Endothelial cell of umbilical vein (primary cell): Measurements from ENCODE around the gene TRMT2A. TPM values are rescaled to one million over a fixed set of nuclear protein-coding genes. Genes with fewer than 3 reads are reported as not detected.

Experiments used
- BruUV-seq: library from RNA; stranded (reverse); fragments of 400-500 nt; replicated peaks from 2 replicates; lab custom pipeline; 2021; lab: Mats Ljungman, UMichigan
- CTCF ChIA-PET: fragments of 300-600, 350-600 bp; sonication (Branson Sonifier 250); formaldehyde crosslinking; loops from one replicate; lab custom pipeline; 2021; ENCODE audit warnings: antibody characterized with exemption, inconsistent platforms; lab: Charles Lee
- POLR2A ChIA-PET: fragments of 300-600, 350-600 bp; sonication (Branson Sonifier 250); formaldehyde crosslinking; loops from one replicate; lab custom pipeline; 2021; ENCODE audit warnings: antibody characterized with exemption, inconsistent platforms; lab: Charles Lee
- DNase-seq: peaks from one replicate; pipeline ENCODE4 v3.0.0-alpha.2; 2011; ENCODE audit warnings: low read depth, low spot score
- FAIRE-seq: peaks from 2 replicates; lab custom pipeline; 2011; peaks lifted over from hg19 to GRCh38; lab: Jason Lieb, UNC
- H2AFZ ChIP-seq: 2 replicates; pipeline ENCODE4 v1.6.0; 2012; ENCODE audit warnings: low read depth, low read length, control low read depth, inconsistent platforms
- H3K27ac ChIP-seq: 2 replicates; pipeline ENCODE4 v1.5.1; 2011; ENCODE audit warnings: low read depth, mild to moderate bottlenecking, control low read depth, low read length, moderate library complexity; ENCODE audit not compliant: insufficient read depth
- H3K27me3 ChIP-seq, 2 experiments: 2 replicates each; pipeline versions ENCODE4 v1.6.0 to v1.6.1; 2011; ENCODE audit warnings: low read length in 2 of 2, mixed read lengths in 1 of 2; ENCODE audit not compliant: control insufficient read depth in 2 of 2, insufficient read depth in 2 of 2
- H3K36me3 ChIP-seq, 2 experiments: 2 replicates in 1 of 2; 3 replicates in 1 of 2; pipeline ENCODE4 v1.5.1; 2011; ENCODE audit warnings: low read length in 2 of 2, mild to moderate bottlenecking in 1 of 2, moderate library complexity in 1 of 2; ENCODE audit not compliant: control insufficient read depth in 2 of 2, insufficient read depth in 2 of 2; ENCODE audit errors: extremely low read depth in 1 of 2
- H3K4me1 ChIP-seq: 3 replicates; pipeline ENCODE4 v1.5.1; 2011; ENCODE audit warnings: mild to moderate bottlenecking, low read length; ENCODE audit not compliant: control insufficient read depth, insufficient read depth; ENCODE audit errors: extremely low read depth
- H3K4me2 ChIP-seq: 2 replicates; pipeline ENCODE4 v1.6.1; 2011; ENCODE audit warnings: low read length, control low read depth, mixed read lengths; ENCODE audit not compliant: insufficient read depth
- H3K4me3 ChIP-seq, 3 experiments: fragments of 200-600 bp in 1 of 3; sonication (generic), shearing (Covaris generic) in 1 of 3; replicated peaks in 1 of 3; 2 replicates each; pipeline ENCODE4 v1.5.1; 2011 to 2016; ENCODE audit warnings: control low read depth in 3 of 3, low read length in 3 of 3, mild to moderate bottlenecking in 2 of 3, inconsistent platforms in 1 of 3, low read depth in 1 of 3, moderate library complexity in 1 of 3; ENCODE audit not compliant: insufficient read depth in 1 of 3
- H3K79me2 ChIP-seq: 2 replicates; pipeline ENCODE4 v1.6.0; 2012; ENCODE audit warnings: low read length, inconsistent platforms; ENCODE audit not compliant: control insufficient read depth, insufficient read depth
- H3K9ac ChIP-seq: replicated peaks from 2 replicates; pipeline ENCODE3; 2011; ENCODE audit warnings: low read length, control low read depth; ENCODE audit not compliant: insufficient read depth; ENCODE audit errors: extremely low read depth
- H3K9me1 ChIP-seq: replicated peaks from 3 replicates; pipeline ENCODE4 v1.6.0; 2011; ENCODE audit warnings: mild to moderate bottlenecking, low read length; ENCODE audit not compliant: control insufficient read depth, insufficient read depth; ENCODE audit errors: extremely low read depth
- H3K9me3 ChIP-seq: replicated peaks from 2 replicates; pipeline ENCODE4 v1.5.1; 2012; ENCODE audit warnings: low read length, inconsistent platforms; ENCODE audit not compliant: control insufficient read depth, insufficient read depth
- H4K20me1 ChIP-seq: replicated peaks from 2 replicates; pipeline ENCODE3; 2011; ENCODE audit warnings: mild to moderate bottlenecking, low read length; ENCODE audit not compliant: control insufficient read depth, insufficient read depth; ENCODE audit errors: extremely low read depth
- CTCF ChIP-seq, 2 donors: IDR thresholded peaks; 1 replicate in 1 of 2; 2 replicates in 1 of 2; pipeline ENCODE4 v1.5.1; 2011; ENCODE audit warnings: low read length in 2 of 2, mild to moderate bottlenecking in 2 of 2, moderate library complexity in 2 of 2, control low read depth in 1 of 2, inconsistent platforms in 1 of 2, low read depth in 1 of 2; ENCODE audit not compliant: insufficient read depth in 1 of 2; ENCODE audit errors: extremely low read depth in 1 of 2
- EZH2 ChIP-seq: IDR thresholded peaks from 2 replicates; pipeline ENCODE4 v1.6.1; 2012; ENCODE audit warnings: borderline replicate concordance, low read depth, mild to moderate bottlenecking, moderate library complexity, low read length, inconsistent platforms; ENCODE audit not compliant: severe bottlenecking
- FOS ChIP-seq: IDR thresholded peaks from 2 replicates; pipeline ENCODE4 v1.6.1; 2011; ENCODE audit warnings: mild to moderate bottlenecking, low read length, moderate library complexity, borderline replicate concordance; ENCODE audit not compliant: insufficient read depth
- GATA2 ChIP-seq: IDR thresholded peaks from 2 replicates; pipeline ENCODE4 v1.7.0; 2011; ENCODE audit warnings: low read depth, mild to moderate bottlenecking, moderate library complexity, mixed read lengths, low read length; ENCODE audit not compliant: insufficient read length, insufficient read depth
- JUN ChIP-seq: IDR thresholded peaks from 2 replicates; pipeline ENCODE4 v1.6.1; 2011; ENCODE audit warnings: borderline replicate concordance, low read depth; ENCODE audit not compliant: insufficient read length, insufficient read depth
- MYC ChIP-seq: IDR thresholded peaks from one replicate; pipeline ENCODE4 v1.6.1; 2011; ENCODE audit warnings: mild to moderate bottlenecking, low read depth, low read length
- POLR2A ChIP-seq: IDR thresholded peaks from 2 replicates; pipeline ENCODE4 v1.6.1; 2012; ENCODE audit warnings: low read depth, mild to moderate bottlenecking, control low read depth, low read length
- POLR2AphosphoS5 ChIP-seq: IDR thresholded peaks from 2 replicates; pipeline ENCODE4 v1.6.1; 2012; ENCODE audit warnings: low read depth, mild to moderate bottlenecking, control low read depth, low read length, moderate library complexity; ENCODE audit not compliant: insufficient read depth
- dilution Hi-C: fragments of 300-500 bp; cut with MboI; formaldehyde crosslinking; loops from one replicate; pipeline ENCODE4 v1.15.0; 2019; ENCODE audit warnings: low sequenced_read_pairs; ENCODE audit not compliant: extremely low pct_ligation_motif_present
- intact Hi-C: fragments of 100-400 bp; cut with micrococcal nuclease; formaldehyde crosslinking; loops from one replicate; pipeline ENCODE4 v1.10.0; 2022
- polyA plus RNA-seq, 4 experiments: library from polyadenylated mRNA; depleted of rRNA in 3 of 4; stranded (reverse) in 3 of 4; unstranded in 1 of 4; fragments of >200 nt; gene quantifications; 2 replicates each; pipeline versions ENCODE4 v1.2.1 to v1.2.3, GENCODE V29; 2011 to 2012; ENCODE audit warnings: missing spikeins in 1 of 4
- total RNA-seq: library from RNA; stranded (reverse); gene quantifications from 2 replicates; pipeline ENCODE4 v1.2.3, GENCODE V29; 2021
- TF ChIP-seq, protein P1 (sequence below): IDR thresholded peaks from 2 replicates; pipeline ENCODE4 v1.6.1; 2011; ENCODE audit not compliant: insufficient read depth, insufficient read length

Gene TRMT2A
- total and polyA plus RNA-seq, 2 donors (not counting 3 experiments of a cell fraction or from before 2014, with no cell fraction given) = 51.2 to 61.9 TPM

GRCh38 chr22:20137671-20138416 is 20.8 kb upstream of the TRMT2A start:
- Histone ChIP-seq H3K27me3 (no peaks in the 10 kb centered on the region), H3K9me1 (no peaks in the 10 kb centered on the region), H3K9ac (no peak overlapping the region), H2AFZ (no peak overlapping the region), H3K4me1 (peaks cover 1% of the 10 kb centered on the region), H3K79me2 (peaks cover 54% of the 10 kb centered on the region), H3K9me3 (no peaks in the 10 kb centered on the region), H3K4me2 (no peak overlapping the region), H3K4me3 (no peak overlapping the region), H4K20me1 (no peaks in the 10 kb centered on the region), H3K36me3 (peaks cover 3 to 12% of the 10 kb centered on the region in 2 experiments), H3K27ac (no peak overlapping the region)
- DNase-seq (no peak), FAIRE-seq (no peak)
- TF ChIP-seq EZH2 (no peak), GATA2 (no peak), JUN (no peak), POLR2A (no peak), POLR2AphosphoS5 (no peak), MYC (no peak), FOS (no peak), CTCF (IDR thresholded peaks at IDR 0.05; ENCODE audit: extremely low read depth in 1 of 2, insufficient read depth in 1 of 2, low read depth in 1 of 2, low read length in 2 of 2) (no peak)
- TF ChIP-seq, protein P1, sequence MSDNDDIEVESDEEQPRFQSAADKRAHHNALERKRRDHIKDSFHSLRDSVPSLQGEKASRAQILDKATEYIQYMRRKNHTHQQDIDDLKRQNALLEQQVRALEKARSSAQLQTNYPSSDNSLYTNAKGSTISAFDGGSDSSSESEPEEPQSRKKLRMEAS = no peak
- dilution Hi-C loops = no loop called here
- ChIA-PET POLR2A (no interaction called here), CTCF (no interaction called here)
- intact Hi-C loops = no loop called here
- no TSS peak for BruUV-seq
